DOHH2 (cell line): ENCODE results near the gene EPB41L5.

ENCODE experiments used
- H3F3A ChIP-seq: fragments of 200-600 bp; sonication (generic), shearing (Covaris generic); 2 replicates; pipeline ENCODE4 v1.6.0; 2016; ENCODE audit warnings: antibody characterized with exemption, mild to moderate bottlenecking; ENCODE audit not compliant: control insufficient read depth, insufficient read depth
- H3K27ac ChIP-seq: fragments of 200-600 bp; sonication (generic); 2 replicates; pipeline ENCODE4 v1.5.1; 2014; ENCODE audit warnings: low read depth, mild to moderate bottlenecking, low read length, moderate library complexity
- H3K27me3 ChIP-seq: fragments of 200-600 bp; sonication (generic); 2 replicates; pipeline ENCODE4 v1.6.1; 2014; ENCODE audit warnings: mild to moderate bottlenecking, low read length, mixed read lengths; ENCODE audit not compliant: control insufficient read depth
- H3K36me3 ChIP-seq: fragments of 200-600 bp; sonication (generic); 2 replicates; pipeline ENCODE4 v1.6.1; 2014; ENCODE audit warnings: mild to moderate bottlenecking, low read length, moderate library complexity, mixed read lengths; ENCODE audit not compliant: control insufficient read depth
- H3K4me1 ChIP-seq: fragments of 200-600 bp; sonication (generic); 2 replicates; pipeline ENCODE4 v1.6.1; 2014; ENCODE audit warnings: mild to moderate bottlenecking, low read length, mixed read lengths; ENCODE audit not compliant: control insufficient read depth
- H3K4me2 ChIP-seq: fragments of 200-600 bp; sonication (generic); 2 replicates; pipeline ENCODE4 v1.6.0; 2014; ENCODE audit warnings: mild to moderate bottlenecking, low read length, moderate library complexity
- H3K4me3 ChIP-seq: fragments of 200-600 bp; sonication (generic); 2 replicates; pipeline ENCODE4 v1.5.1; 2014; ENCODE audit warnings: mild to moderate bottlenecking, low read length, mixed read lengths
- H3K79me2 ChIP-seq: fragments of 200-600 bp; sonication (generic); 2 replicates; pipeline ENCODE4 v1.6.1; 2014; ENCODE audit warnings: mild to moderate bottlenecking, low read length, mixed read lengths; ENCODE audit not compliant: control insufficient read depth
- H3K9me2 ChIP-seq: fragments of 200-600 bp; sonication (generic); replicated peaks from 2 replicates; pipeline ENCODE4 v1.6.1; 2014; ENCODE audit warnings: mild to moderate bottlenecking, low read length, mixed read lengths; ENCODE audit not compliant: control insufficient read depth
- H3K9me3 ChIP-seq: fragments of 200-600 bp; sonication (generic); 2 replicates; pipeline ENCODE4 v1.6.1; 2014; ENCODE audit warnings: antibody characterized with exemption, low read length, mixed read lengths; ENCODE audit not compliant: control insufficient read depth, insufficient read depth
- H4K20me1 ChIP-seq: fragments of 200-600 bp; sonication (generic); 2 replicates; pipeline ENCODE4 v1.6.0; 2014; ENCODE audit warnings: low read depth, mild to moderate bottlenecking, antibody characterized with exemption, low read length, moderate library complexity; ENCODE audit not compliant: control insufficient read depth, insufficient read depth
- CTCF ChIP-seq: fragments of 200-600 bp; sonication (generic); IDR thresholded peaks from one replicate; pipeline ENCODE4 v1.5.1; 2014; ENCODE audit warnings: antibody characterized with exemption, mild to moderate bottlenecking, low read depth, low read length; ENCODE audit not compliant: poor library complexity, severe bottlenecking
- EZH2phosphoT487 ChIP-seq: fragments of 200-600 bp; sonication (generic); IDR thresholded peaks from 2 replicates; pipeline ENCODE4 v1.6.1; 2017; ENCODE audit warnings: borderline replicate concordance, mild to moderate bottlenecking, antibody characterized with exemption, low read length, moderate library complexity, mixed read lengths

The EPB41L5 gene

GRCh38 chr2:120141300-120142069, 128.6 kb downstream of the EPB41L5 start:
- Histone ChIP-seq H3F3A (no peaks in the 10 kb centered on the region), H3K9me3 (no peaks in the 10 kb centered on the region), H3K27ac (no peak overlapping the region), H3K4me1 (no peaks in the 10 kb centered on the region), H4K20me1 (no peaks in the 10 kb centered on the region), H3K4me2 (no peak overlapping the region), H3K27me3 (no peaks in the 10 kb centered on the region), H3K4me3 (no peak overlapping the region), H3K9me2 (no peaks in the 10 kb centered on the region), H3K36me3 (no peaks in the 10 kb centered on the region), H3K79me2 (no peaks in the 10 kb centered on the region)
- TF ChIP-seq CTCF = no peak
- no peak for TF ChIP-seq EZH2phosphoT487

GRCh38 chr2:120142528-120143219, 129.8 kb downstream of the EPB41L5 start:
- H3K36me3 ChIP-seq = no peaks in the 10 kb centered on the region
- TF ChIP-seq CTCF = no peak
- TF ChIP-seq EZH2phosphoT487 = no peak

GRCh38 chr2:120148229-120148628, 135.4 kb downstream of the EPB41L5 start:
- Histone ChIP-seq H4K20me1 (no peaks in the 10 kb centered on the region), H3K4me1 (no peaks in the 10 kb centered on the region), H3K9me2 (no peaks in the 10 kb centered on the region), H3K36me3 (no peaks in the 10 kb centered on the region), H3K79me2 (no peaks in the 10 kb centered on the region), H3K27me3 (no peaks in the 10 kb centered on the region), H3K4me2 (no peak overlapping the region), H3K9me3 (peaks cover 11% of the 10 kb centered on the region; the same call in 1 of the 2 replicates), H3K4me3 (no peak overlapping the region), H3F3A (no peaks in the 10 kb centered on the region), H3K27ac (no peak overlapping the region)
- TF ChIP-seq CTCF (no peak), EZH2phosphoT487 (no peak)

More at GRCh38 chr2:120142528-120143219, 129.8 kb downstream of the EPB41L5 start:
- Histone ChIP-seq H3F3A (no peaks in the 10 kb centered on the region), H3K27me3 (no peaks in the 10 kb centered on the region), H3K79me2 (no peaks in the 10 kb centered on the region), H3K4me3 (no peak overlapping the region), H3K4me2 (no peak overlapping the region), H3K4me1 (no peaks in the 10 kb centered on the region), H3K9me3 (no peaks in the 10 kb centered on the region), H3K27ac (no peak overlapping the region), H3K9me2 (no peaks in the 10 kb centered on the region), H4K20me1 (no peaks in the 10 kb centered on the region)
